ENCODE measurements around the gene POC5.

Gene POC5

DNA sequence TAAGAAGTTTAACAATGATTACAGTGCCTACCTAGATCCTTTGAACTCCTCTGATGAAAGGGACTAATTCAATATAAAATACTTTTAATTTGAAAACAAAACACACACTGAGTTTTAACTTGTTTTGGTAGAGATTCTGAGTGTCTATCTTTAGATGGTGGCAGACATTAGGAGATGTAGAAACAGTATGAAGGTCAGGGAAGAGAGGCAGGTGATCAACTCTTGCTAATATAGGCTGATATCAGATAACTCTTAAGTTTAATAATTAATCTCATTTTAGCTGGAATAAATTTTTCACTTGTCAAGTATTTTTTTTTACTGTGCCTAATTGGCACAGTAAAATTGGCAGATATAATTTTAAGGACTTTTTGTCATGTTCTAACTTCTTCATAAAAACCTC is 30.8 kb downstream of the POC5 start:
- no peaks in the 10 kb centered on the region for H3K9me3 ChIP-seq (ENCODE audit: control extremely low read depth in 1 of 5, control insufficient read depth in 4 of 5, insufficient read depth in 2 of 5, low read depth in 1 of 5, low read length in 4 of 5)
- DNase-seq = no peak
- POLR2A ChIA-PET = no interaction called here
- peaks cover 0 to 6% (median 5%) of the 10 kb centered on the region in 4 experiments for H3K4me1 ChIP-seq (ENCODE audit: control extremely low read depth in 1 of 4, control insufficient read depth in 4 of 4, insufficient read depth in 4 of 4, low read length in 3 of 4)
- no peak overlapping the region for H3K27ac ChIP-seq (ENCODE audit: insufficient read depth in 1 of 2, low read depth in 1 of 2, low read length in 2 of 2, poor library complexity in 1 of 2, severe bottlenecking in 2 of 2)
- no peak overlapping the region for H3K4me3 ChIP-seq (ENCODE audit: control insufficient read depth in 1 of 7, extremely low read depth in 1 of 7, insufficient read depth in 4 of 7, low read depth in 2 of 7, low read length in 6 of 7)
- no peaks in the 10 kb centered on the region for H3K27me3 ChIP-seq (replicated peaks in 2 of 5; ENCODE audit: control insufficient read depth in 4 of 5, insufficient read depth in 5 of 5, low read length in 4 of 5)
- peaks cover 9 to 53% (median 26%) of the 10 kb centered on the region in 4 experiments for H3K36me3 ChIP-seq (ENCODE audit: control insufficient read depth in 4 of 4, insufficient read depth in 4 of 4, low read length in 3 of 4)
- CTCF ChIA-PET = no interaction called here

GRCh38 chr5:75685141-75685540 is 32.1 kb downstream of the POC5 start:
- CTCF ChIA-PET = no interaction called here
- POLR2A ChIA-PET = interaction anchor here (0.7 kb wide), 1 partner anchor 74 kb away, joined by 3 read pairs; the partner anchor contains the start of gene ANKDD1B

GRCh38 chr5:75681125-75681830 is 36.0 kb downstream of the POC5 start:
- peak; percentile 49 to 70 (median 69) for DNase-seq
- ChIA-PET POLR2A (interaction anchor here (1.0 kb wide), 1 partner anchor 345 kb away, joined by 4 read pairs; the partner anchor contains the start of gene HMGCR), CTCF (interaction anchor here (0.7 to 3.0 kb wide), 14 partner anchors 10 to 757 kb away, joined by 3 to 8 read pairs (median 4); no protein-coding TSS in a partner anchor)
- H3K27me3 ChIP-seq (replicated peaks in 2 of 5; ENCODE audit: control insufficient read depth in 4 of 5, insufficient read depth in 5 of 5, low read length in 4 of 5) = no peaks in the 10 kb centered on the region
- H3K4me3 ChIP-seq (ENCODE audit: control insufficient read depth in 1 of 7, extremely low read depth in 1 of 7, insufficient read depth in 4 of 7, low read depth in 2 of 7, low read length in 6 of 7) = peak overlapping the region in 1 of 7 experiments; percentile 57
- H3K27ac ChIP-seq (ENCODE audit: insufficient read depth in 1 of 2, low read depth in 1 of 2, low read length in 2 of 2, poor library complexity in 1 of 2, severe bottlenecking in 2 of 2) = no peak overlapping the region
- peaks cover 3 to 23% (median 14%) of the 10 kb centered on the region in 4 experiments for H3K36me3 ChIP-seq (ENCODE audit: control insufficient read depth in 4 of 4, insufficient read depth in 4 of 4, low read length in 3 of 4)
- peaks cover 0 to 24% (median 18%) of the 10 kb centered on the region in 4 experiments for H3K4me1 ChIP-seq (ENCODE audit: control extremely low read depth in 1 of 4, control insufficient read depth in 4 of 4, insufficient read depth in 4 of 4, low read length in 3 of 4)
- WGBS (ENCODE audit: insufficient coverage) = no CpG with 5 or more reads among the region's 2 CpGs
- no peaks in the 10 kb centered on the region for H3K9me3 ChIP-seq (ENCODE audit: control extremely low read depth in 1 of 5, control insufficient read depth in 4 of 5, insufficient read depth in 2 of 5, low read depth in 1 of 5, low read length in 4 of 5)

More at GRCh38 chr5:75685141-75685540, 32.1 kb downstream of the POC5 start:
- Histone ChIP-seq H3K4me3 (ENCODE audit: control insufficient read depth in 1 of 7, extremely low read depth in 1 of 7, insufficient read depth in 4 of 7, low read depth in 2 of 7, low read length in 6 of 7) (no peak overlapping the region), H3K27ac (ENCODE audit: insufficient read depth in 1 of 2, low read depth in 1 of 2, low read length in 2 of 2, poor library complexity in 1 of 2, severe bottlenecking in 2 of 2) (no peak overlapping the region), H3K36me3 (ENCODE audit: control insufficient read depth in 4 of 4, insufficient read depth in 4 of 4, low read length in 3 of 4) (peaks cover 9 to 51% (median 22%) of the 10 kb centered on the region in 4 experiments), H3K4me1 (ENCODE audit: control extremely low read depth in 1 of 4, control insufficient read depth in 4 of 4, insufficient read depth in 4 of 4, low read length in 3 of 4) (no peaks in the 10 kb centered on the region), H3K27me3 (replicated peaks in 2 of 5; ENCODE audit: control insufficient read depth in 4 of 5, insufficient read depth in 5 of 5, low read length in 4 of 5) (no peaks in the 10 kb centered on the region), H3K9me3 (ENCODE audit: control extremely low read depth in 1 of 5, control insufficient read depth in 4 of 5, insufficient read depth in 2 of 5, low read depth in 1 of 5, low read length in 4 of 5) (no peaks in the 10 kb centered on the region)
- WGBS (ENCODE audit: insufficient coverage) = 98% methylated on average over 7 of the region's 11 CpGs
- no peak for DNase-seq

DNA sequence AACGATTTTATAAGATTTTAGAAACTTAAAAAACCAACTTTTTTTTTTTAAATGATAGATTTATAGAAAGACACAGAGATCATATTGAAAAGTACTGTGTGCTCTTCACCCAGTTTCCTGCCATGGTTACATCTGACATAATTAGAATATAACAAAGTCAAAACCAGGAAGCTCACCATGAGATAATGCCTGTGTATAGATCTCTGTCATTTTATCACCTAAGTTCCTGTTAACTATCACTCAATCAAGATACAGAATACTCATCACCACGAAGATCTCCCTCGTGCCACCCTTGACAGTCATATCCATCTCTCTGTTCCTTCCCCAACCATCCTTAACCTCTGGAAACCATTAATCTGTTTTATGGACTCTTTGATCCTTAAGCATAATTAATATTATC is 39.1 kb downstream of the POC5 start:
- WGBS (ENCODE audit: insufficient coverage) = 83% methylated on average over 1 of the region's 3 CpGs
- peak in 2 of 3 donors; percentile 18 to 38 for DNase-seq
- Histone ChIP-seq H3K36me3 (ENCODE audit: control insufficient read depth in 4 of 4, insufficient read depth in 4 of 4, low read length in 3 of 4) (peaks cover 2 to 23% (median 10%) of the 10 kb centered on the region in 4 experiments), H3K9me3 (ENCODE audit: control extremely low read depth in 1 of 5, control insufficient read depth in 4 of 5, insufficient read depth in 2 of 5, low read depth in 1 of 5, low read length in 4 of 5) (no peaks in the 10 kb centered on the region), H3K27ac (ENCODE audit: insufficient read depth in 1 of 2, low read depth in 1 of 2, low read length in 2 of 2, poor library complexity in 1 of 2, severe bottlenecking in 2 of 2) (peak overlapping the region in 1 of 2 experiments; percentile 44), H3K27me3 (replicated peaks in 2 of 5; ENCODE audit: control insufficient read depth in 4 of 5, insufficient read depth in 5 of 5, low read length in 4 of 5) (no peaks in the 10 kb centered on the region), H3K4me1 (ENCODE audit: control extremely low read depth in 1 of 4, control insufficient read depth in 4 of 4, insufficient read depth in 4 of 4, low read length in 3 of 4) (peaks cover 0 to 25% (median 19%) of the 10 kb centered on the region in 4 experiments), H3K4me3 (ENCODE audit: control insufficient read depth in 1 of 7, extremely low read depth in 1 of 7, insufficient read depth in 4 of 7, low read depth in 2 of 7, low read length in 6 of 7) (peak overlapping the region in 1 of 7 experiments; percentile 58)
- CTCF ChIA-PET = interaction anchor here (1.0 to 1.7 kb wide), 4 partner anchors 11 to 94 kb away, joined by 3 to 4 read pairs (median 3); no protein-coding TSS in a partner anchor
- POLR2A ChIA-PET = no interaction called here

GRCh38 chr5:75677607-75678006 is 39.6 kb downstream of the POC5 start:
- H3K9me3 ChIP-seq (ENCODE audit: control extremely low read depth in 1 of 5, control insufficient read depth in 4 of 5, insufficient read depth in 2 of 5, low read depth in 1 of 5, low read length in 4 of 5) = no peaks in the 10 kb centered on the region
- no CpG with 5 or more reads among the region's 1 CpG for WGBS (ENCODE audit: insufficient coverage)
- ChIA-PET POLR2A (no interaction called here), CTCF (interaction anchor here (1.7 kb wide), 2 partner anchors 11 to 26 kb away, joined by 4 read pairs; no protein-coding TSS in a partner anchor)
- H3K27ac ChIP-seq (ENCODE audit: insufficient read depth in 1 of 2, low read depth in 1 of 2, low read length in 2 of 2, poor library complexity in 1 of 2, severe bottlenecking in 2 of 2) = peak overlapping the region in 1 of 2 experiments; percentile 44
- H3K4me3 ChIP-seq (ENCODE audit: control insufficient read depth in 1 of 7, extremely low read depth in 1 of 7, insufficient read depth in 4 of 7, low read depth in 2 of 7, low read length in 6 of 7) = peak overlapping the region in 5 of 7 experiments; percentile 9 to 58 (median 43)
- H3K4me1 ChIP-seq (ENCODE audit: control extremely low read depth in 1 of 4, control insufficient read depth in 4 of 4, insufficient read depth in 4 of 4, low read length in 3 of 4) = peaks cover 0 to 25% (median 19%) of the 10 kb centered on the region in 4 experiments
- H3K27me3 ChIP-seq (replicated peaks in 2 of 5; ENCODE audit: control insufficient read depth in 4 of 5, insufficient read depth in 5 of 5, low read length in 4 of 5) = no peaks in the 10 kb centered on the region
- DNase-seq = peak in 2 of 3 donors; percentile 26 to 42
- H3K36me3 ChIP-seq (ENCODE audit: control insufficient read depth in 4 of 4, insufficient read depth in 4 of 4, low read length in 3 of 4) = peaks cover 2 to 25% (median 12%) of the 10 kb centered on the region in 4 experiments

DNA sequence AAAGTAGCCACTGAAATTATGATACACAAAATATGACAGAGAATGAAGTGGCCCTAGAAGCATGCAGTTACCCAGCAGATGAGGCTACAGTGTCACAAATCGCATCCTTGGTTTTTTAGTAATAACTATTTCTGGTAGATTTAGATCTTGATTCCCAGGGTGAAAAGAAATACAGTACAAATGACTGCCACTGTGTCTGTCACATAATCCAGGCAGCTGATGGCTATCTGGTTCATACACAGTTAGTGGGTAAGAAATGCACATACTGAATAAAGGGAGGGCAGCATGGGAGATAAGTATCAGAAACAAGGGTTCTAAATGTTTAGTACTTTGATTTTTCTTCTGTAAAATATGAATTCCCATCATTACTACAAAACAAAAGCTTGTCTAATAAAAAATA is 41.5 kb downstream of the POC5 start:
- Histone ChIP-seq H3K4me3 (ENCODE audit: control insufficient read depth in 1 of 7, extremely low read depth in 1 of 7, insufficient read depth in 4 of 7, low read depth in 2 of 7, low read length in 6 of 7) (no peak overlapping the region), H3K36me3 (ENCODE audit: control insufficient read depth in 4 of 4, insufficient read depth in 4 of 4, low read length in 3 of 4) (peaks cover 2 to 29% (median 13%) of the 10 kb centered on the region in 4 experiments), H3K4me1 (ENCODE audit: control extremely low read depth in 1 of 4, control insufficient read depth in 4 of 4, insufficient read depth in 4 of 4, low read length in 3 of 4) (peaks cover 0 to 26% (median 20%) of the 10 kb centered on the region in 4 experiments), H3K27ac (ENCODE audit: insufficient read depth in 1 of 2, low read depth in 1 of 2, low read length in 2 of 2, poor library complexity in 1 of 2, severe bottlenecking in 2 of 2) (no peak overlapping the region), H3K27me3 (replicated peaks in 2 of 5; ENCODE audit: control insufficient read depth in 4 of 5, insufficient read depth in 5 of 5, low read length in 4 of 5) (no peaks in the 10 kb centered on the region), H3K9me3 (ENCODE audit: control extremely low read depth in 1 of 5, control insufficient read depth in 4 of 5, insufficient read depth in 2 of 5, low read depth in 1 of 5, low read length in 4 of 5) (no peaks in the 10 kb centered on the region)
- WGBS (ENCODE audit: insufficient coverage) = 100% methylated on average over 1 of the region's 1 CpG
- POLR2A ChIA-PET = no interaction called here
- no peak for DNase-seq
- CTCF ChIA-PET = interaction anchor here (1.7 kb wide), 1 partner anchor 24 kb away, joined by 4 read pairs; no protein-coding TSS in a partner anchor

DNA sequence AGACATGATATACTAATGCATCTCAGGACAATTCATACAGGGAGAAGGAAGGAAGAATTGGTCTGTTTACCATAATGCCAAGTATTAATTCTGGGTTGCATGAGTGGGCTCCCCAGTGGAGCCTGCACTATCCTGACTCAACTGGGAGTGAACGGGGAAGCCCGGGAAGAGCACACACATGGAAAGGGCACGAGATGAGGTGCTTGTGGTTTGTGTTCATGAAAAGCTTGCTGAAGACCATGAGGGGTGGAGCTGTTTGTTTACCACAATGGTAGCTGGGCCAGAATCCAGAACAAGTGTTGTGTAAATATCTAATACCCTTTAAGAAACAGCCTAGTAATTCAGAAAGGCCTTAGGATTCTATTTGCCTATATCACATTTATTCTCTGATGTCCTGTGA is 44.6 kb downstream of the POC5 start:
- 92% methylated on average over 3 of the region's 3 CpGs for WGBS (ENCODE audit: insufficient coverage)
- ChIA-PET CTCF (no interaction called here), POLR2A (no interaction called here)
- H3K27ac ChIP-seq (ENCODE audit: insufficient read depth in 1 of 2, low read depth in 1 of 2, low read length in 2 of 2, poor library complexity in 1 of 2, severe bottlenecking in 2 of 2) = no peak overlapping the region
- H3K36me3 ChIP-seq (ENCODE audit: control insufficient read depth in 4 of 4, insufficient read depth in 4 of 4, low read length in 3 of 4) = peaks cover 2 to 29% (median 13%) of the 10 kb centered on the region in 4 experiments
- H3K27me3 ChIP-seq (replicated peaks in 2 of 5; ENCODE audit: control insufficient read depth in 4 of 5, insufficient read depth in 5 of 5, low read length in 4 of 5) = no peaks in the 10 kb centered on the region
- H3K9me3 ChIP-seq (ENCODE audit: control extremely low read depth in 1 of 5, control insufficient read depth in 4 of 5, insufficient read depth in 2 of 5, low read depth in 1 of 5, low read length in 4 of 5) = no peaks in the 10 kb centered on the region
- no peak for DNase-seq
- peaks cover 14 to 35% (median 24%) of the 10 kb centered on the region in 4 experiments for H3K4me1 ChIP-seq (ENCODE audit: control extremely low read depth in 1 of 4, control insufficient read depth in 4 of 4, insufficient read depth in 4 of 4, low read length in 3 of 4)
- no peak overlapping the region for H3K4me3 ChIP-seq (ENCODE audit: control insufficient read depth in 1 of 7, extremely low read depth in 1 of 7, insufficient read depth in 4 of 7, low read depth in 2 of 7, low read length in 6 of 7)

Data from common myeloid progenitor, CD34-positive (primary cell).